GM12878 (cell line): ENCODE measurements around the gene TTLL10. TPM values are rescaled to one million over a fixed set of nuclear protein-coding genes. Genes with fewer than 3 reads are reported as not detected.

Experiments
- ATAC-seq: fragments of 200-7000 bp; cut with Tn5 transposase; 3 replicates; pipeline ENCODE4 v1.9.1; 2020; ENCODE audit warnings: mild to moderate bottlenecking, moderate library complexity
- BruUV-seq: library from RNA; stranded (reverse); fragments of 400-500 nt; replicated peaks from 2 replicates; lab custom pipeline; 2021; lab: Mats Ljungman, UMichigan
- CTCF ChIA-PET: fragments of 300-600 bp; sonication (Branson Sonifier 250); formaldehyde crosslinking; extraction: SDS; loops from one replicate; lab custom pipeline; 2021; ENCODE audit warnings: inconsistent platforms; lab: Yijun Ruan, JAX
- POLR2A ChIA-PET: fragments of 350-600 bp; formaldehyde crosslinking; extraction: SDS; loops from one replicate; lab custom pipeline; 2021; ENCODE audit warnings: inconsistent platforms; lab: Charles Lee
- RAD21 ChIA-PET: fragments of 300-600 bp; sonication (Branson Sonifier 250); formaldehyde crosslinking; loops from one replicate; lab custom pipeline; 2023; ENCODE audit warnings: antibody characterized with exemption; ENCODE audit not compliant: unreplicated experiment; lab: Charles Lee
- SMC1A ChIA-PET: fragments of 300-600 bp; sonication (Branson Sonifier 250); formaldehyde crosslinking; loops from one replicate; lab custom pipeline; 2023; ENCODE audit not compliant: unreplicated experiment, uncharacterized antibody; lab: Charles Lee
- DNase-seq: peaks from one replicate; pipeline ENCODE4 v3.0.0-alpha.2; 2011; ENCODE audit warnings: low read depth, low spot score
- FAIRE-seq: peaks from 3 replicates; lab custom pipeline; 2011; peaks lifted over from hg19 to GRCh38; lab: Jason Lieb, UNC
- H2AFZ ChIP-seq: 2 replicates; pipeline ENCODE4 v1.6.0; 2011; ENCODE audit warnings: low read depth, low read length, control low read depth; ENCODE audit not compliant: control insufficient read depth
- H3K27ac ChIP-seq: 2 replicates; pipeline ENCODE4 v1.5.1; 2011; ENCODE audit warnings: control low read depth; ENCODE audit not compliant: control insufficient read depth, insufficient read depth
- H3K27me3 ChIP-seq, 2 experiments: replicated peaks in 1 of 2; 2 replicates each; pipeline versions ENCODE4 v1.6.0 to v1.6.1; 2011; ENCODE audit warnings: low read length in 1 of 2; ENCODE audit not compliant: control insufficient read depth in 2 of 2, insufficient read depth in 2 of 2
- H3K36me3 ChIP-seq, 2 experiments: 2 replicates each; pipeline ENCODE4 v1.5.1; 2011; ENCODE audit warnings: low read length in 1 of 2; ENCODE audit not compliant: control insufficient read depth in 2 of 2, insufficient read depth in 2 of 2
- H3K4me1 ChIP-seq: 2 replicates; pipeline ENCODE4 v1.6.1; 2011; ENCODE audit warnings: mild to moderate bottlenecking, low read length, moderate library complexity, mixed read lengths; ENCODE audit not compliant: control insufficient read depth, insufficient read depth
- H3K4me2 ChIP-seq: 2 replicates; pipeline ENCODE4 v1.6.0; 2011; ENCODE audit warnings: control low read depth; ENCODE audit not compliant: control insufficient read depth, insufficient read depth
- H3K4me3 ChIP-seq: fragments of 200-600 bp; sonication (generic); 2 replicates; pipeline ENCODE4 v1.5.1; 2016
- H3K79me2 ChIP-seq: 2 replicates; pipeline ENCODE4 v1.6.0; 2011; ENCODE audit warnings: low read length; ENCODE audit not compliant: control insufficient read depth, insufficient read depth
- H3K9ac ChIP-seq: 2 replicates; pipeline ENCODE4 v1.8.0; 2011; ENCODE audit warnings: low read length, control low read depth, mixed read lengths; ENCODE audit not compliant: control insufficient read depth, insufficient read depth
- H3K9me3 ChIP-seq: replicated peaks from 3 replicates; pipeline ENCODE4 v1.5.1; 2011; ENCODE audit warnings: mild to moderate bottlenecking, low read length; ENCODE audit not compliant: control insufficient read depth, insufficient read depth
- H4K20me1 ChIP-seq: 2 replicates; pipeline ENCODE4 v1.6.0; 2011; ENCODE audit not compliant: control insufficient read depth, insufficient read depth
- CBX5 ChIP-seq: sonication (generic); IDR thresholded peaks from 2 replicates; pipeline ENCODE4 v1.6.1; 2016; ENCODE audit warnings: low read depth, moderate library complexity, mild to moderate bottlenecking, inconsistent platforms
- ETV6 ChIP-seq, 2 experiments: fragments of 450-650 bp in 1 of 2; IDR thresholded peaks in 1 of 2; conservative IDR thresholded peaks in 1 of 2; 2 replicates each; pipeline ENCODE4 v1.6.1; 2014; ENCODE audit warnings: antibody characterized with exemption in 1 of 2, borderline replicate concordance in 1 of 2, low read depth in 1 of 2, mild to moderate bottlenecking in 1 of 2, moderate library complexity in 1 of 2
- FOS ChIP-seq: IDR thresholded peaks from 3 replicates; pipeline ENCODE4 v1.6.1; 2011; ENCODE audit warnings: borderline replicate concordance; ENCODE audit not compliant: insufficient read length; ENCODE audit errors: extremely low read depth
- GATAD2B ChIP-seq: fragments of 450-650 bp; conservative IDR thresholded peaks from 2 replicates; pipeline ENCODE4 v1.6.1; 2017; ENCODE audit warnings: low read depth, mild to moderate bottlenecking, moderate library complexity
- JUND ChIP-seq: IDR thresholded peaks from 2 replicates; pipeline ENCODE4 v1.6.1; 2012; ENCODE audit warnings: low read depth, mild to moderate bottlenecking, low read length, improper control_type of control experiment, moderate library complexity
- MTA3 ChIP-seq: IDR thresholded peaks from 2 replicates; pipeline ENCODE4 v1.6.1; 2012; ENCODE audit warnings: low read length, inconsistent platforms, borderline replicate concordance
- MXI1 ChIP-seq: fragments of 150-350 bp; IDR thresholded peaks from 2 replicates; pipeline ENCODE4 v1.6.1; 2011; ENCODE audit warnings: low read depth, mild to moderate bottlenecking, inconsistent platforms, low read length, improper control_type of control experiment
- NFIC ChIP-seq: IDR thresholded peaks from 2 replicates; pipeline ENCODE4 v1.6.1; 2012; ENCODE audit warnings: low read depth, mild to moderate bottlenecking, inconsistent platforms, low read length, moderate library complexity
- SMARCA5 ChIP-seq: fragments of 450-650 bp; IDR thresholded peaks from 2 replicates; pipeline ENCODE4 v1.6.1; 2017; ENCODE audit warnings: mild to moderate bottlenecking
- SREBF2 ChIP-seq: IDR thresholded peaks from 2 replicates; pipeline ENCODE4 v1.6.1; 2012; ENCODE audit warnings: mild to moderate bottlenecking, low read length
- STAT3 ChIP-seq: IDR thresholded peaks from 2 replicates; pipeline ENCODE4 v1.6.1; 2011; ENCODE audit warnings: low read depth, low read length, improper control_type of control experiment
- TCF12 ChIP-seq: IDR thresholded peaks from 2 replicates; pipeline ENCODE4 v1.6.1; 2011; ENCODE audit warnings: low read depth, mild to moderate bottlenecking, low read length
- USF1 ChIP-seq: IDR thresholded peaks from 2 replicates; pipeline ENCODE4 v1.6.1; 2011; ENCODE audit warnings: borderline replicate concordance, low read depth, mild to moderate bottlenecking, moderate library complexity, mixed read lengths, low read length; ENCODE audit not compliant: insufficient read depth; ENCODE audit errors: extremely low read length
- ZNF24 ChIP-seq: fragments of 450-650 bp; IDR thresholded peaks from 2 replicates; pipeline ENCODE4 v1.6.1; 2017; ENCODE audit warnings: antibody characterized with exemption, mild to moderate bottlenecking
- WGBS: methylation state at CpG from one replicate; pipeline ENCODE4 v1.1.6; 2016; ENCODE audit warnings: low lambda C conversion rate; ENCODE audit not compliant: insufficient replicate concordance, insufficient coverage; ENCODE audit errors: missing lambda C conversion rate; 5-methylcytosine and 5-hydroxymethylcytosine counted together
- in situ Hi-C: fragments of 300-500 bp; cut with MboI; formaldehyde crosslinking; loops from 9 replicates; pipeline ENCODE4 v1.14.3; 2018; ENCODE audit warnings: mixed read lengths
- intact Hi-C: fragments of 100-400 bp; cut with micrococcal nuclease; formaldehyde crosslinking; loops from one replicate; pipeline ENCODE4 v1.14.2; 2022; ENCODE audit not compliant: unreplicated experiment
- polyA plus RNA-seq, 11 experiments: library from polyadenylated mRNA; depleted of rRNA in 4 of 11; unstranded in 6 of 11; stranded (reverse) in 5 of 11; fragments of >200 nt; fragmentation: Nextera tagmentation in 4 of 11; fragmentation: Illumina TruSeq in 1 of 11; extraction: Ambion mirVana in 4 of 11; extraction: Trizol in 1 of 11; gene quantifications; 1 replicate in 1 of 11; 2 replicates in 10 of 11; pipeline versions ENCODE4 v1.2.1 to v1.2.3, GENCODE V29; 2011 to 2016; ENCODE audit warnings: inconsistent platforms in 2 of 11, missing spikeins in 2 of 11, low read depth in 1 of 11
- total RNA-seq, 4 experiments: library from RNA; depleted of rRNA in 3 of 4; stranded (reverse); fragments of >200 nt in 3 of 4; fragmentation: Illumina TruSeq in 1 of 4; extraction: Trizol in 1 of 4; gene quantifications; 2 replicates each; pipeline versions ENCODE4 v1.2.1 to v1.2.3, GENCODE V29; 2013 to 2021
- TF ChIP-seq, protein P1 (sequence below), 3 experiments: IDR thresholded peaks in 2 of 3; conservative IDR thresholded peaks in 1 of 3; 2 replicates each; pipeline ENCODE4 v1.5.1; 2011; ENCODE audit warnings: low read depth in 3 of 3, low read length in 3 of 3, mild to moderate bottlenecking in 3 of 3, control low read depth in 2 of 3, moderate library complexity in 2 of 3, inconsistent platforms in 1 of 3, mixed read lengths in 1 of 3; ENCODE audit not compliant: control insufficient read depth in 2 of 3, insufficient read depth in 1 of 3; ENCODE audit errors: extremely low read depth in 1 of 3

Gene TTLL10
- total and polyA plus RNA-seq, 10 of the 15 experiments (the other 5 are each of a cell fraction or from before 2014, with no cell fraction given) = not detected

GRCh38 chr1:1177452-1178206 lies 3.9 kb downstream of the TTLL10 start:
- POLR2A ChIA-PET = no interaction called here
- intact Hi-C loops (no loop called here), in situ Hi-C loops (no loop called here)
- 56% methylated on average over 21 of the region's 21 CpGs for WGBS
- peaks cover 4% of the 10 kb centered on the region for H3K4me1 ChIP-seq
- no peak overlapping the region for H3K4me3 ChIP-seq
- no peak overlapping the region for H3K9ac ChIP-seq
- RAD21 ChIA-PET = no interaction called here
- BruUV-seq = no TSS peak
- no peaks in the 10 kb centered on the region; a peak in 3 of 4 replicates for H3K27me3 ChIP-seq
- TF ChIP-seq ZNF24 (no peak), TCF12 (no peak), ETV6 (conservative IDR thresholded peaks at IDR 0.05 in 1 of 2, IDR thresholded peaks at IDR 0.05 in 1 of 2; ENCODE audit: borderline replicate concordance in 1 of 2, low read depth in 1 of 2) (no peak), MXI1 (no peak), SREBF2 (no peak), CBX5 (no peak), USF1 (no peak), GATAD2B (no peak), FOS (no peak), STAT3 (no peak), NFIC (no peak), SMARCA5 (no peak), MTA3 (no peak), JUND (no peak)
- TF ChIP-seq, protein P1, sequence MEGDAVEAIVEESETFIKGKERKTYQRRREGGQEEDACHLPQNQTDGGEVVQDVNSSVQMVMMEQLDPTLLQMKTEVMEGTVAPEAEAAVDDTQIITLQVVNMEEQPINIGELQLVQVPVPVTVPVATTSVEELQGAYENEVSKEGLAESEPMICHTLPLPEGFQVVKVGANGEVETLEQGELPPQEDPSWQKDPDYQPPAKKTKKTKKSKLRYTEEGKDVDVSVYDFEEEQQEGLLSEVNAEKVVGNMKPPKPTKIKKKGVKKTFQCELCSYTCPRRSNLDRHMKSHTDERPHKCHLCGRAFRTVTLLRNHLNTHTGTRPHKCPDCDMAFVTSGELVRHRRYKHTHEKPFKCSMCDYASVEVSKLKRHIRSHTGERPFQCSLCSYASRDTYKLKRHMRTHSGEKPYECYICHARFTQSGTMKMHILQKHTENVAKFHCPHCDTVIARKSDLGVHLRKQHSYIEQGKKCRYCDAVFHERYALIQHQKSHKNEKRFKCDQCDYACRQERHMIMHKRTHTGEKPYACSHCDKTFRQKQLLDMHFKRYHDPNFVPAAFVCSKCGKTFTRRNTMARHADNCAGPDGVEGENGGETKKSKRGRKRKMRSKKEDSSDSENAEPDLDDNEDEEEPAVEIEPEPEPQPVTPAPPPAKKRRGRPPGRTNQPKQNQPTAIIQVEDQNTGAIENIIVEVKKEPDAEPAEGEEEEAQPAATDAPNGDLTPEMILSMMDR (IDR thresholded peaks at IDR 0.05 in 2 of 3, conservative IDR thresholded peaks at IDR 0.05 in 1 of 3; ENCODE audit: control insufficient read depth in 2 of 3, extremely low read depth in 1 of 3, insufficient read depth in 1 of 3, low read depth in 3 of 3, low read length in 3 of 3) = no peak
- CTCF ChIA-PET = no interaction called here
- H3K27ac ChIP-seq = no peak overlapping the region
- ATAC-seq (no peak), FAIRE-seq (no peak), DNase-seq (no peak)
- SMC1A ChIA-PET = no interaction called here
- H4K20me1 ChIP-seq = no peaks in the 10 kb centered on the region
- no peaks in the 10 kb centered on the region for H3K36me3 ChIP-seq
- no peaks in the 10 kb centered on the region for H3K79me2 ChIP-seq
- H3K4me2 ChIP-seq = no peak overlapping the region
- H2AFZ ChIP-seq = no peak overlapping the region
- H3K9me3 ChIP-seq = no peaks in the 10 kb centered on the region; the same call in 2 of the 3 replicates
